ENCODE results near the gene CCDC116.

DNA sequence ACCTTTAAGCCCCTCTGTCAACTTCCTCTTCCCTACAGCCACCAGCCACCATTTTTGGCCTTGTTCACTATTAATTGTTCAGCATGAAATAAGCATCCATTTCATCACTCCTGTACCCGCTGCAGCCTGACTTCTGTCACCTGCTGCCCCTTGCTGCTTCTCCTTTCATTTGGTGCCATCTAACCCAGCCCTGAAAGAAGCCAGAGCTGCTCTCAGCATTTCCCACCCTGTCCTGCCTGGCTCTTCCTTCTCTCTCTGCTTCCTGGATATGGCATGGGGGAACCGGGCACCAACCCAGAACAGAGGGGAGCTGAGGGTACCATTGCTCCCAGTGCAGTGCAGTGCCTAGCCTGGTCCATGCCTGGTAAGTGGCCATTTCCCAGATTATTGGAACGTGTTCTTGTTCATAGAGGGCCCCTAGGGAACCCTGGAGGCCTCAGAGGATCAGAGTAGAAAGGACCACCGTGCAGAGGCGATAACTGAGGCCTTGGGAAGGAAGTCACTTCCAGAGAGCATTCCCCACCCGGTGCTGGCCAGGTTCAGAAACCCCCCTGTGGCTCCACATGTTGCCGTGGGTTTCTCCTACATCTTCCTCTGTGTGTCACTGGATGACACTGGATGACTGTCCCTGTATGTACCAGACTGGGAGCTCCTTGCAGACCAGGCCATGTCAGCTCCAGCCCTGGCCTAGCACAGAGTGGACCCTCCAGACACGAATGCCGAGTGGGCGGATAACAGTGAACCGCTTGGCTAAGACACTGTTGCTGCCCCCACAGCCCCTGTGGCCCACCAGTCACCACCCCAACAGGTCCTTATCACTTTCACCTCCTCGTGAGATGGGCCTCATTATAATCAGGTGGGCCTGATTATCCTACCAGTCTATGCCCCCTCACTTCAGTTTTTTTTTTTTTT is 7.4 kb upstream of the CCDC116 start:
- no peak for TF ChIP-seq CTCF (IDR thresholded peaks at IDR 0.05)
- no peak for TF ChIP-seq POLR2A (IDR thresholded peaks at IDR 0.05)
- TF ChIP-seq POLR2AphosphoS5 (IDR thresholded peaks at IDR 0.05), result no peak

Data from prostate gland (tissue), 2 donors.